SK-N-SH (cell line): Measurements from ENCODE around the gene FLRT1. TPM values are rescaled to one million over a fixed set of nuclear protein-coding genes. Genes with fewer than 3 reads are reported as not detected.

Source experiments
- CTCF ChIA-PET: fragments of 300-600, 350-600 bp; formaldehyde crosslinking; extraction: SDS; loops from one replicate; lab custom pipeline; 2021; lab: Yijun Ruan, JAX
- POLR2A ChIA-PET: fragments of 350-600 bp; sonication (Branson Sonifier 250); formaldehyde crosslinking; extraction: SDS; loops from one replicate; lab custom pipeline; 2020; ENCODE audit warnings: antibody characterized with exemption, inconsistent platforms; lab: Yijun Ruan, JAX
- DNase-seq: peaks from one replicate; pipeline ENCODE4 v3.0.0; 2012
- H2AFZ ChIP-seq: fragments of 200-600 bp; sonication (generic); 2 replicates; pipeline ENCODE4 v1.8.1; 2016; ENCODE audit warnings: antibody characterized with exemption, mild to moderate bottlenecking, low read depth
- H3F3A ChIP-seq: fragments of 200-600 bp; sonication (generic); replicated peaks from 2 replicates; pipeline ENCODE3; 2016; ENCODE audit warnings: antibody characterized with exemption, mild to moderate bottlenecking; ENCODE audit not compliant: insufficient read depth
- H3K27ac ChIP-seq, 2 experiments: fragments of 200-500 bp in 1 of 2; fragments of 200-600 bp in 1 of 2; sonication (Bioruptor generic) in 1 of 2; sonication (generic), shearing (Covaris generic) in 1 of 2; 2 replicates each; pipeline versions ENCODE4 v1.5.1 to v1.6.1; 2014 to 2016; ENCODE audit warnings: low read depth in 2 of 2, inconsistent platforms in 1 of 2, low read length in 1 of 2, mild to moderate bottlenecking in 1 of 2, mixed read lengths in 1 of 2
- H3K27me3 ChIP-seq: fragments of 200-600 bp; sonication (generic), shearing (Covaris generic); 2 replicates; pipeline ENCODE4 v1.6.1; 2016; ENCODE audit warnings: mixed run types; ENCODE audit not compliant: insufficient read depth
- H3K36me3 ChIP-seq, 2 experiments: fragments of 200-500 bp in 1 of 2; fragments of 200-600 bp in 1 of 2; sonication (Bioruptor generic) in 1 of 2; sonication (generic) in 1 of 2; replicated peaks in 1 of 2; 2 replicates each; pipeline versions ENCODE3 to v1.5.1; 2014 to 2016; ENCODE audit warnings: low read length in 1 of 2, mild to moderate bottlenecking in 1 of 2; ENCODE audit not compliant: insufficient read depth in 2 of 2, control insufficient read depth in 1 of 2
- H3K4me1 ChIP-seq, 2 experiments: fragments of 200-500 bp in 1 of 2; fragments of 200-600 bp in 1 of 2; sonication (Bioruptor generic) in 1 of 2; sonication (generic), shearing (Covaris generic) in 1 of 2; 2 replicates each; pipeline versions ENCODE4 v1.5.1 to v1.6.1; 2014 to 2016; ENCODE audit warnings: low read depth in 1 of 2, low read length in 1 of 2, mixed run types in 1 of 2; ENCODE audit not compliant: insufficient read depth in 2 of 2, control insufficient read depth in 1 of 2
- H3K4me2 ChIP-seq: fragments of 200-600 bp; sonication (generic), shearing (Covaris generic); 2 replicates; pipeline ENCODE4 v1.6.1; 2017; ENCODE audit warnings: mixed run types
- H3K4me3 ChIP-seq, 2 experiments: fragments of 200-500 bp in 1 of 2; fragments of 200-600 bp in 1 of 2; sonication (Bioruptor generic) in 1 of 2; sonication (generic), shearing (Covaris generic) in 1 of 2; 2 replicates each; pipeline versions ENCODE4 v1.5.1 to v1.8.1; 2014 to 2016; ENCODE audit warnings: low read depth in 2 of 2, inconsistent platforms in 1 of 2, low read length in 1 of 2, mild to moderate bottlenecking in 1 of 2, mixed read lengths in 1 of 2, moderate library complexity in 1 of 2
- H3K79me2 ChIP-seq: fragments of 200-600 bp; sonication (generic); 2 replicates; pipeline ENCODE4 v1.8.1; 2017; ENCODE audit warnings: mild to moderate bottlenecking; ENCODE audit not compliant: insufficient read depth
- H3K9ac ChIP-seq: fragments of 200-600 bp; sonication (generic); 2 replicates; pipeline ENCODE4 v1.6.1; 2017; ENCODE audit warnings: mixed run types
- H3K9me2 ChIP-seq: fragments of 200-600 bp; sonication (generic); 2 replicates; pipeline ENCODE4 v1.6.1; 2017; ENCODE audit warnings: mixed run types
- H3K9me3 ChIP-seq: fragments of 200-600 bp; sonication (generic); 2 replicates; pipeline ENCODE4 v1.6.1; 2017; ENCODE audit warnings: mixed run types, mild to moderate bottlenecking, moderate library complexity
- H4K20me1 ChIP-seq: fragments of 200-600 bp; sonication (generic); 2 replicates; pipeline ENCODE4 v1.6.1; 2017; ENCODE audit warnings: mild to moderate bottlenecking, mixed run types; ENCODE audit not compliant: insufficient read depth
- FOSL2 ChIP-seq: IDR thresholded peaks from 2 replicates; pipeline ENCODE4 v1.4.0; 2012; ENCODE audit warnings: low read depth, mild to moderate bottlenecking, moderate library complexity, borderline replicate concordance
- FOXM1 ChIP-seq: IDR thresholded peaks from 2 replicates; pipeline ENCODE4 v1.4.0; 2012; ENCODE audit warnings: low read depth, mild to moderate bottlenecking
- GATA2 ChIP-seq: sonication (generic); formaldehyde crosslinking; IDR thresholded peaks from 2 replicates; pipeline ENCODE4 v1.5.0; 2020; ENCODE audit warnings: mild to moderate bottlenecking, missing genetic modification reagents
- JUND ChIP-seq: IDR thresholded peaks from 2 replicates; pipeline ENCODE4 v1.4.0; 2012
- MAX ChIP-seq: IDR thresholded peaks from 2 replicates; pipeline ENCODE4 v1.4.0; 2012; ENCODE audit warnings: low read depth
- NRF1 ChIP-seq: IDR thresholded peaks from 2 replicates; pipeline ENCODE4 v1.6.1; 2012; ENCODE audit warnings: low read depth, mild to moderate bottlenecking, low read length
- WGBS: methylation state at CpG from one replicate; pipeline ENCODE4 v1.1.6; 2017; ENCODE audit warnings: low lambda C conversion rate; 5-methylcytosine and 5-hydroxymethylcytosine counted together
- polyA plus RNA-seq, 3 experiments: library from polyadenylated mRNA; depleted of rRNA; stranded (reverse); fragments of >200 nt; gene quantifications; 2 replicates each; pipeline ENCODE4 v1.2.3, GENCODE V29; 2012
- TF ChIP-seq, protein P1 (sequence below): IDR thresholded peaks from 2 replicates; pipeline ENCODE4 v1.6.1; 2012; ENCODE audit warnings: mild to moderate bottlenecking, low read depth, low read length, moderate library complexity
- TF ChIP-seq, protein P2 (sequence below): fragments of 150-350 bp; IDR thresholded peaks from 2 replicates; pipeline ENCODE4 v1.6.1; 2016; ENCODE audit warnings: mild to moderate bottlenecking, low read depth, low read length

Gene FLRT1
- polyA plus RNA-seq, 1 of the 3 experiments (the other 2 are of a cell fraction) = 0.03 TPM

- no peak overlapping the region for H2AFZ ChIP-seq
- H3K9me3 ChIP-seq = no peaks in the 10 kb centered on the region
- no peaks in the 10 kb centered on the region for H3F3A ChIP-seq
- H3K4me2 ChIP-seq = no peak overlapping the region
- peaks cover 17% of the 10 kb centered on the region for H4K20me1 ChIP-seq
- H3K9ac ChIP-seq = no peak overlapping the region
- POLR2A ChIA-PET = no interaction called here
- no peaks in the 10 kb centered on the region for H3K9me2 ChIP-seq
- H3K4me1 ChIP-seq = peaks cover 0 to 13% of the 10 kb centered on the region in 2 experiments; a peak in 2 of 4 replicates
- CTCF ChIA-PET = interaction anchor here (0.7 kb wide), 1 partner anchor 578 kb away, joined by 3 read pairs; no protein-coding TSS in a partner anchor
- H3K27me3 ChIP-seq = no peaks in the 10 kb centered on the region
- WGBS = 86% methylated on average over 19 of the region's 23 CpGs
- H3K27ac ChIP-seq = no peak overlapping the region
- TF ChIP-seq FOXM1 (no peak), GATA2 (CRISPR knock-in tag) (no peak), NRF1 (no peak), MAX (no peak)
- TF ChIP-seq, protein P1, sequence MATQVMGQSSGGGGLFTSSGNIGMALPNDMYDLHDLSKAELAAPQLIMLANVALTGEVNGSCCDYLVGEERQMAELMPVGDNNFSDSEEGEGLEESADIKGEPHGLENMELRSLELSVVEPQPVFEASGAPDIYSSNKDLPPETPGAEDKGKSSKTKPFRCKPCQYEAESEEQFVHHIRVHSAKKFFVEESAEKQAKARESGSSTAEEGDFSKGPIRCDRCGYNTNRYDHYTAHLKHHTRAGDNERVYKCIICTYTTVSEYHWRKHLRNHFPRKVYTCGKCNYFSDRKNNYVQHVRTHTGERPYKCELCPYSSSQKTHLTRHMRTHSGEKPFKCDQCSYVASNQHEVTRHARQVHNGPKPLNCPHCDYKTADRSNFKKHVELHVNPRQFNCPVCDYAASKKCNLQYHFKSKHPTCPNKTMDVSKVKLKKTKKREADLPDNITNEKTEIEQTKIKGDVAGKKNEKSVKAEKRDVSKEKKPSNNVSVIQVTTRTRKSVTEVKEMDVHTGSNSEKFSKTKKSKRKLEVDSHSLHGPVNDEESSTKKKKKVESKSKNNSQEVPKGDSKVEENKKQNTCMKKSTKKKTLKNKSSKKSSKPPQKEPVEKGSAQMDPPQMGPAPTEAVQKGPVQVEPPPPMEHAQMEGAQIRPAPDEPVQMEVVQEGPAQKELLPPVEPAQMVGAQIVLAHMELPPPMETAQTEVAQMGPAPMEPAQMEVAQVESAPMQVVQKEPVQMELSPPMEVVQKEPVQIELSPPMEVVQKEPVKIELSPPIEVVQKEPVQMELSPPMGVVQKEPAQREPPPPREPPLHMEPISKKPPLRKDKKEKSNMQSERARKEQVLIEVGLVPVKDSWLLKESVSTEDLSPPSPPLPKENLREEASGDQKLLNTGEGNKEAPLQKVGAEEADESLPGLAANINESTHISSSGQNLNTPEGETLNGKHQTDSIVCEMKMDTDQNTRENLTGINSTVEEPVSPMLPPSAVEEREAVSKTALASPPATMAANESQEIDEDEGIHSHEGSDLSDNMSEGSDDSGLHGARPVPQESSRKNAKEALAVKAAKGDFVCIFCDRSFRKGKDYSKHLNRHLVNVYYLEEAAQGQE = no peak
- TF ChIP-seq, protein P2, sequence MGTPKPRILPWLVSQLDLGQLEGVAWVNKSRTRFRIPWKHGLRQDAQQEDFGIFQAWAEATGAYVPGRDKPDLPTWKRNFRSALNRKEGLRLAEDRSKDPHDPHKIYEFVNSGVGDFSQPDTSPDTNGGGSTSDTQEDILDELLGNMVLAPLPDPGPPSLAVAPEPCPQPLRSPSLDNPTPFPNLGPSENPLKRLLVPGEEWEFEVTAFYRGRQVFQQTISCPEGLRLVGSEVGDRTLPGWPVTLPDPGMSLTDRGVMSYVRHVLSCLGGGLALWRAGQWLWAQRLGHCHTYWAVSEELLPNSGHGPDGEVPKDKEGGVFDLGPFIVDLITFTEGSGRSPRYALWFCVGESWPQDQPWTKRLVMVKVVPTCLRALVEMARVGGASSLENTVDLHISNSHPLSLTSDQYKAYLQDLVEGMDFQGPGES = no peak
- TF ChIP-seq, all 33 proteins: peak for 0
- H3K36me3 ChIP-seq = peaks cover 0 to 20% of the 10 kb centered on the region in 2 experiments
- no peak overlapping the region for H3K4me3 ChIP-seq
- DNase-seq = no peak
- no peaks in the 10 kb centered on the region for H3K79me2 ChIP-seq
Observed at GRCh38 chr11:64003807-64004589, 31.7 kb upstream of the FLRT1 start.

DNA sequence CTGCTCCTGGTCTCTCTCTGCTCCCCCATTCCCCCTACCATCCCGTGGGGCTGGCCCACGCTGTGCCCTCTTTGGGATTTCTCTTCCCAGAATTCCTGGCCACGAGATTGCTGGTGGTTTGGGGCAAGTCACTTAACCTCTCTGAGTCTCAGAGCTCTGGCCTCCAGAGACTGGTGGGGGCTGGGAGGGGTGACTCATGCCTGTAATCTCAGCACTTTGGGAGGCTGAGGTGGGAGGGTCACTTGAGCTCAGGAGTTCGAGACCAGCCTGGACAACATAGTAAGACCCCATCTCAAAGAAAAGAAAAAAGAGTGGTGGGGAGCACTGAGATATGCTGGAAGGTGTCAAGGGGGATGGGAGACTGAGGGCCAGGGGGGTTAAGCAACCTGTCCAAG lies 31.1 kb upstream of the FLRT1 start:
- no peak overlapping the region for H3K4me2 ChIP-seq
- DNase-seq = no peak
- peaks cover 0 to 15% of the 10 kb centered on the region in 2 experiments; a peak in 2 of 4 replicates for H3K4me1 ChIP-seq
- no peak overlapping the region for H3K4me3 ChIP-seq
- H3K9me2 ChIP-seq = no peaks in the 10 kb centered on the region
- H4K20me1 ChIP-seq = peaks cover 17% of the 10 kb centered on the region
- H3K36me3 ChIP-seq = peaks cover 0 to 19% of the 10 kb centered on the region in 2 experiments
- H2AFZ ChIP-seq = no peak overlapping the region
- no peak overlapping the region for H3K9ac ChIP-seq
- WGBS = 94% methylated on average over 3 of the region's 4 CpGs
- no peaks in the 10 kb centered on the region for H3K27me3 ChIP-seq
- TF ChIP-seq FOSL2 (peak; percentile 18; the same call in 1 of the 2 replicates), JUND (no peak)
- H3K27ac ChIP-seq = no peak overlapping the region
- no peaks in the 10 kb centered on the region for H3K79me2 ChIP-seq
- ChIA-PET POLR2A (no interaction called here), CTCF (interaction anchor here (0.7 kb wide), 1 partner anchor 579 kb away, joined by 3 read pairs; no protein-coding TSS in a partner anchor)
- H3K9me3 ChIP-seq = no peaks in the 10 kb centered on the region
- H3F3A ChIP-seq = no peaks in the 10 kb centered on the region
